Measurements from ENCODE around the gene MED27. TPM values are rescaled to one million over a fixed set of nuclear protein-coding genes. Genes with fewer than 3 reads are reported as not detected.

The MED27 gene
- total and polyA plus RNA-seq, 2 of the 8 experiments (the other 6 are each of a cell fraction or from before 2014, with no cell fraction given), result 29.9 to 56.5 TPM

DNA sequence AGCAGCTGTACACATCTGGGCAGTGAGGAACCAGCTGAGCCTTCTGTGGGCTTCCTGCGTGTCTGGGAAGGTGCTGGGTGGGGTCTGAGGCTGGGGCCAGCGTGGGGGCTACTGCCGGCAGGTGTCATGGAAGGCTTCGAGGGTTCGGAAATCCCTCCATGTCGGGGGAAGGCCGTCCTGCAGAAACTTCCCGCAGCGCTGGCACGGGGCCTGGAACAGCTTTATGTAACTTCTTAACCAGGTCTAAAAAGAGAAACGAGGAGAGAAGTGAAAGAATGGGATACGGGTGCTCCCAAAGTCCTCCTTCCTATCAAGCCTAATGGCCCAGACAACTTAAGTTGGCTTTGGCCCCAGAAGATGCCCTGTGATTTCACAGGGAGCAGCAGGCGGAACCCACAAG lies 219.2 kb downstream of the MED27 start:
- Histone ChIP-seq H3K4me1 (replicated peaks in 1 of 4; ENCODE audit: control insufficient read depth in 3 of 4, insufficient read depth in 4 of 4, low read length in 3 of 4) (peaks cover 0 to 6% (median 2%) of the 10 kb centered on the region in 4 experiments; a peak in 3 of 7 replicates), H2AK5ac (ENCODE audit: low read depth, low read length) (no peak overlapping the region), H4K5ac (ENCODE audit: insufficient read length, low read depth, low read length) (no peak overlapping the region), H2BK15ac (ENCODE audit: low read length) (no peak overlapping the region), H3K18ac (ENCODE audit: extremely low read depth, low read length) (no peak overlapping the region), H3K27me3 (replicated peaks in 1 of 4; ENCODE audit: control insufficient read depth in 3 of 4, extremely low read depth in 1 of 4, insufficient read depth in 3 of 4, low read length in 3 of 4) (no peaks in the 10 kb centered on the region), H3K4me2 (ENCODE audit: insufficient read depth in 1 of 2, low read depth in 2 of 2, low read length in 2 of 2) (no peak overlapping the region), H3K27ac (ENCODE audit: low read depth, low read length) (no peak overlapping the region), H2AFZ (ENCODE audit: low read length) (no peak overlapping the region), H4K91ac (replicated peaks; ENCODE audit: insufficient read length, low read length) (no peak overlapping the region), H2BK20ac (ENCODE audit: low read length) (no peak overlapping the region), H2BK5ac (ENCODE audit: low read depth, low read length) (no peak overlapping the region), H3K9ac (replicated peaks in 1 of 4; ENCODE audit: extremely low read depth in 1 of 4, low read depth in 3 of 4, low read length in 3 of 4) (no peak overlapping the region), H3K23ac (ENCODE audit: insufficient read length) (no peak overlapping the region), H3K36me3 (ENCODE audit: control insufficient read depth in 2 of 4, insufficient read depth in 4 of 4, low read length in 3 of 4) (peaks cover 0 to 3% (median 0%) of the 10 kb centered on the region in 4 experiments; a peak in 1 of 8 replicates), H2BK120ac (replicated peaks; ENCODE audit: low read depth, low read length) (no peak overlapping the region), H3K23me2 (ENCODE audit: low read depth, low read length) (no peaks in the 10 kb centered on the region), H3K4ac (replicated peaks; ENCODE audit: insufficient read length, low read depth, low read length) (no peak overlapping the region), H3K9me3 (ENCODE audit: insufficient read depth in 2 of 2, low read depth in 1 of 2, low read length in 1 of 2) (no peaks in the 10 kb centered on the region), H3K79me1 (ENCODE audit: low read depth, low read length) (no peaks in the 10 kb centered on the region), H3K79me2 (ENCODE audit: control insufficient read depth in 1 of 2, insufficient read depth in 2 of 2, low read length in 2 of 2) (no peaks in the 10 kb centered on the region), H4K8ac (ENCODE audit: extremely low read depth, insufficient read depth, low read length) (no peak overlapping the region), H4K20me1 (replicated peaks in 1 of 2; ENCODE audit: control insufficient read depth in 1 of 2, insufficient read depth in 2 of 2, low read length in 2 of 2) (no peaks in the 10 kb centered on the region), H3K4me3 (ENCODE audit: extremely low read depth in 1 of 4, insufficient read depth in 2 of 4, low read depth in 3 of 4, low read length in 4 of 4) (no peak overlapping the region), H3K56ac (replicated peaks; ENCODE audit: insufficient read length, low read depth, low read length) (no peak overlapping the region), H3K14ac (ENCODE audit: insufficient read length) (no peak overlapping the region), H2BK12ac (ENCODE audit: low read depth, low read length) (no peak overlapping the region)
- WGBS, 2 experiments (ENCODE audit: extremely low coverage in 1 of 2, insufficient coverage in 1 of 2, insufficient read length in 1 of 2, insufficient replicate concordance in 2 of 2, low coverage in 1 of 2, low lambda C conversion rate in 2 of 2, missing lambda C conversion rate in 1 of 2), result 90% methylated on average over 13 of the region's 13 CpGs; no CpG with 5 or more reads in 1 of the 2 experiments
- no peak for DNase-seq (ENCODE audit: low read depth in 1 of 2, low spot score in 2 of 2)
- FAIRE-seq, result no peak
- POLR2A ChIA-PET (ENCODE audit: partially characterized antibody), result no interaction called here
- TF ChIP-seq NANOG (IDR thresholded peaks at IDR 0.05; ENCODE audit: insufficient read depth, low read depth, low read length, poor library complexity, severe bottlenecking) (no peak), MAFK (IDR thresholded peaks at IDR 0.05; ENCODE audit: low read depth, low read length) (no peak), FOSL1 (IDR thresholded peaks at IDR 0.05; ENCODE audit: insufficient read depth, low read depth, low read length) (no peak), SP4 (IDR thresholded peaks at IDR 0.05; ENCODE audit: low read length) (no peak), BRCA1 (IDR thresholded peaks at IDR 0.05; ENCODE audit: low read depth, low read length) (no peak), CHD1 (IDR thresholded peaks at IDR 0.05; ENCODE audit: low read depth, low read length) (no peak), RFX5 (IDR thresholded peaks at IDR 0.05; ENCODE audit: borderline replicate concordance, low read depth, low read length) (no peak), RBBP5 (IDR thresholded peaks at IDR 0.05; ENCODE audit: borderline replicate concordance, low read depth, low read length) (no peak), JUND (IDR thresholded peaks at IDR 0.05; ENCODE audit: low read length) (no peak), BACH1 (IDR thresholded peaks at IDR 0.05; ENCODE audit: low read length) (no peak)
- CTCF ChIA-PET (ENCODE audit: partially characterized antibody), result interaction anchor here (1.4 kb wide), 1 partner anchor 9 kb away, joined by 4 read pairs; no protein-coding TSS in a partner anchor
